Measurements from ENCODE around the gene GRPEL1. TPM values are rescaled to one million over a fixed set of nuclear protein-coding genes. Genes with fewer than 3 reads are reported as not detected.

GRPEL1 gene
- total RNA-seq, 1 experiment from 2014 or later: 49.9 TPM

GRCh38 chr4:7077371-7077770 lies 9.5 kb upstream of the GRPEL1 start:
- Histone ChIP-seq H3K36me3 (ENCODE audit: low read depth) (no peaks in the 10 kb centered on the region), H3K9me3 (ENCODE audit: insufficient read depth, low read depth) (no peaks in the 10 kb centered on the region), H3K4me1 (replicated peaks; ENCODE audit: insufficient read depth) (peaks cover 9% of the 10 kb centered on the region; the same call in 1 of the 2 replicates), H3K27ac (no peak overlapping the region), H3K27me3 (ENCODE audit: insufficient read depth, low read depth) (no peaks in the 10 kb centered on the region), H3K79me2 (ENCODE audit: low read depth) (no peaks in the 10 kb centered on the region), H3F3A (ENCODE audit: insufficient read depth, low read depth) (no peaks in the 10 kb centered on the region), H4K20me1 (ENCODE audit: insufficient read depth) (no peaks in the 10 kb centered on the region), H2AFZ (no peak overlapping the region), H3K4me3 (no peak overlapping the region), H3K9me2 (ENCODE audit: insufficient read depth) (no peaks in the 10 kb centered on the region), H3K4me2 (no peak overlapping the region)
- CTCF ChIA-PET: no interaction called here
- intact Hi-C loops (cut with micrococcal nuclease; ENCODE audit: unreplicated experiment): no loop called here
- DNase-seq: no peak
- POLR2A ChIA-PET (ENCODE audit: unreplicated experiment): no interaction called here
- TF ChIP-seq CTCF (conservative IDR thresholded peaks at IDR 0.05): no peak
- BruUV-seq (replicated peaks): no TSS peak

- H3K27ac ChIP-seq: no peak overlapping the region
- ChIA-PET CTCF (no interaction called here), POLR2A (ENCODE audit: unreplicated experiment) (no interaction called here)
- H3K4me2 ChIP-seq: no peak overlapping the region
- H3K9me2 ChIP-seq (ENCODE audit: insufficient read depth): no peaks in the 10 kb centered on the region
- no peaks in the 10 kb centered on the region for H3K79me2 ChIP-seq (ENCODE audit: low read depth)
- no peaks in the 10 kb centered on the region for H3K9me3 ChIP-seq (ENCODE audit: insufficient read depth, low read depth)
- no peaks in the 10 kb centered on the region for H3K27me3 ChIP-seq (ENCODE audit: insufficient read depth, low read depth)
- no TSS peak for BruUV-seq (replicated peaks)
- peaks cover 9% of the 10 kb centered on the region; the same call in 1 of the 2 replicates for H3K4me1 ChIP-seq (replicated peaks; ENCODE audit: insufficient read depth)
- TF ChIP-seq EZH2 (IDR thresholded peaks at IDR 0.05; ENCODE audit: low read depth) (no peak), CTCF (conservative IDR thresholded peaks at IDR 0.05) (no peak)
- H3F3A ChIP-seq (ENCODE audit: insufficient read depth, low read depth): no peaks in the 10 kb centered on the region
- H4K20me1 ChIP-seq (ENCODE audit: insufficient read depth): no peaks in the 10 kb centered on the region
- intact Hi-C loops (cut with micrococcal nuclease; ENCODE audit: unreplicated experiment): no loop called here
- H3K36me3 ChIP-seq (ENCODE audit: low read depth): no peaks in the 10 kb centered on the region
- DNase-seq: no peak
- no peak overlapping the region for H2AFZ ChIP-seq
- no peak overlapping the region for H3K4me3 ChIP-seq
Measured at GRCh38 chr4:7076696-7077082, 8.8 kb upstream of the GRPEL1 start.

- intact Hi-C loops (cut with micrococcal nuclease; ENCODE audit: unreplicated experiment): no loop called here
- POLR2A ChIA-PET (ENCODE audit: unreplicated experiment): no interaction called here
- no TSS peak for BruUV-seq (replicated peaks)
- Histone ChIP-seq H3K9me3 (ENCODE audit: insufficient read depth, low read depth) (no peaks in the 10 kb centered on the region), H3K27me3 (ENCODE audit: insufficient read depth, low read depth) (no peaks in the 10 kb centered on the region), H3K79me2 (ENCODE audit: low read depth) (no peaks in the 10 kb centered on the region), H3K4me3 (no peak overlapping the region), H3F3A (ENCODE audit: insufficient read depth, low read depth) (no peaks in the 10 kb centered on the region), H3K27ac (no peak overlapping the region), H4K20me1 (ENCODE audit: insufficient read depth) (no peaks in the 10 kb centered on the region), H2AFZ (no peak overlapping the region), H3K4me1 (replicated peaks; ENCODE audit: insufficient read depth) (peaks cover 9% of the 10 kb centered on the region; the same call in 1 of the 2 replicates), H3K9me2 (ENCODE audit: insufficient read depth) (no peaks in the 10 kb centered on the region), H3K4me2 (no peak overlapping the region), H3K36me3 (ENCODE audit: low read depth) (no peaks in the 10 kb centered on the region)
- CTCF ChIA-PET: no interaction called here
- no peak for DNase-seq
- TF ChIP-seq EZH2 (IDR thresholded peaks at IDR 0.05; ENCODE audit: low read depth) (no peak), CTCF (conservative IDR thresholded peaks at IDR 0.05) (no peak)
Measured at GRCh38 chr4:7075962-7076695, 8.3 kb upstream of the GRPEL1 start.
